ENCODE data around the gene MRPL43.

Gene MRPL43

GRCh38 chr10:100987685-100988049, 370 bp upstream of the MRPL43 start:
- no peak overlapping the region for H3K4ac ChIP-seq (ENCODE audit: low read depth in 1 of 2, low read length in 2 of 2)
- H3K79me1 ChIP-seq (replicated peaks; ENCODE audit: low read length, poor library complexity, severe bottlenecking): peaks cover 43% of the 10 kb centered on the region
- no peak overlapping the region for H2BK12ac ChIP-seq (ENCODE audit: low read length in 2 of 2)
- H2BK5ac ChIP-seq (ENCODE audit: low read depth, low read length, poor library complexity, severe bottlenecking): no peak overlapping the region
- no peak overlapping the region for H2AK5ac ChIP-seq (ENCODE audit: low read length, severe bottlenecking)
- peak overlapping the region; percentile 27 for H4K8ac ChIP-seq (ENCODE audit: low read length)
- H2BK120ac ChIP-seq (ENCODE audit: low read depth, low read length): no peak overlapping the region
- H3K18ac ChIP-seq (ENCODE audit: low read depth in 1 of 2, low read length in 2 of 2): peak overlapping the region in 1 of 2 experiments; percentile 7
- peak overlapping the region; percentile 90 for H3K9ac ChIP-seq (ENCODE audit: low read length)
- no peak overlapping the region for H3K27ac ChIP-seq (ENCODE audit: low read length, poor library complexity, severe bottlenecking)
- H3K9me3 ChIP-seq (ENCODE audit: control insufficient read depth, low read length): no peaks in the 10 kb centered on the region
- no peak for DNase-seq
- H3K4me2 ChIP-seq (ENCODE audit: low read length, poor library complexity, severe bottlenecking): peak overlapping the region; percentile 60
- no peak overlapping the region for H4K91ac ChIP-seq (ENCODE audit: low read length)
- H2AFZ ChIP-seq (ENCODE audit: low read depth, low read length): peak overlapping the region; percentile 51
- H3K14ac ChIP-seq (ENCODE audit: low read length in 2 of 2): no peak overlapping the region
- no peaks in the 10 kb centered on the region for H3K27me3 ChIP-seq (ENCODE audit: control insufficient read depth in 1 of 2, insufficient read depth in 1 of 2, low read length in 2 of 2)
- peaks cover 52 to 57% of the 10 kb centered on the region in 2 experiments for H3K36me3 ChIP-seq (ENCODE audit: control insufficient read depth in 1 of 2, insufficient read depth in 2 of 2, low read depth in 1 of 2, low read length in 2 of 2)
- WGBS: 2% methylated on average over 15 of the region's 15 CpGs
- H2BK15ac ChIP-seq (ENCODE audit: low read depth, poor library complexity, severe bottlenecking): no peak overlapping the region
- peak overlapping the region; percentile 92 to 94 for H3K4me3 ChIP-seq (ENCODE audit: insufficient read depth in 1 of 2, low read depth in 1 of 2, low read length in 2 of 2)
- H3K4me1 ChIP-seq (ENCODE audit: control insufficient read depth, insufficient read depth, low read depth, low read length): peaks cover 24% of the 10 kb centered on the region
- H3K23ac ChIP-seq (ENCODE audit: low read length in 2 of 2): no peak overlapping the region

DNA sequence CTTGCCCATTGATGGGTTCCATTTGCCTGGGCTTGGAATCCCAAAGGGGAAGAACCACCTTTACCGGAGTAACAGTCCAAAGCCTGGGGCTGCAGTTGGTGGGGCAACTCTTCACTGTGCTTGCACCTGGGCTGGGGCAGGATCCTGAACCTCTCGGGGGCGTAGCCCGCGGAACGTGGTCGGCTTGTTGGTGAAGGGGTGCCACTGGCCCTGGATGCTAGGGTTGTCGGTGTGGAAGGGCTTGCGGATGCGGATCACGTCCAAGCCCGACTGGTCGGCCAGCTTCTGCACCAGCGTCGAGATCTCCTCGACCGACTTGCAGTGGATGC, 710 bp downstream of the MRPL43 start:
- Histone ChIP-seq H3K23ac (ENCODE audit: low read length in 2 of 2) (peak overlapping the region in 1 of 2 experiments; percentile 51), H4K91ac (ENCODE audit: low read length) (peak overlapping the region; percentile 67), H3K4ac (ENCODE audit: low read depth in 1 of 2, low read length in 2 of 2) (no peak overlapping the region), H3K9ac (ENCODE audit: low read length) (peak overlapping the region; percentile 90), H3K9me3 (ENCODE audit: control insufficient read depth, low read length) (no peaks in the 10 kb centered on the region), H2AK5ac (ENCODE audit: low read length, severe bottlenecking) (no peak overlapping the region), H3K18ac (ENCODE audit: low read depth in 1 of 2, low read length in 2 of 2) (peak overlapping the region in 1 of 2 experiments; percentile 90), H3K4me3 (ENCODE audit: insufficient read depth in 1 of 2, low read depth in 1 of 2, low read length in 2 of 2) (peak overlapping the region; percentile 92 to 94), H3K4me1 (ENCODE audit: control insufficient read depth, insufficient read depth, low read depth, low read length) (peaks cover 24% of the 10 kb centered on the region), H3K27ac (ENCODE audit: low read length, poor library complexity, severe bottlenecking) (no peak overlapping the region), H2BK120ac (ENCODE audit: low read depth, low read length) (no peak overlapping the region), H2BK12ac (ENCODE audit: low read length in 2 of 2) (no peak overlapping the region), H2AFZ (ENCODE audit: low read depth, low read length) (peak overlapping the region; percentile 98), H4K8ac (ENCODE audit: low read length) (peak overlapping the region; percentile 95), H3K27me3 (ENCODE audit: control insufficient read depth in 1 of 2, insufficient read depth in 1 of 2, low read length in 2 of 2) (no peaks in the 10 kb centered on the region), H3K14ac (ENCODE audit: low read length in 2 of 2) (no peak overlapping the region), H2BK5ac (ENCODE audit: low read depth, low read length, poor library complexity, severe bottlenecking) (no peak overlapping the region), H3K79me1 (replicated peaks; ENCODE audit: low read length, poor library complexity, severe bottlenecking) (peaks cover 43% of the 10 kb centered on the region), H2BK15ac (ENCODE audit: low read depth, poor library complexity, severe bottlenecking) (no peak overlapping the region), H3K36me3 (ENCODE audit: control insufficient read depth in 1 of 2, insufficient read depth in 2 of 2, low read depth in 1 of 2, low read length in 2 of 2) (peaks cover 52 to 60% of the 10 kb centered on the region in 2 experiments), H3K4me2 (ENCODE audit: low read length, poor library complexity, severe bottlenecking) (peak overlapping the region; percentile 45)
- no peak for DNase-seq
- WGBS: 33% methylated on average over 17 of the region's 17 CpGs

DNA sequence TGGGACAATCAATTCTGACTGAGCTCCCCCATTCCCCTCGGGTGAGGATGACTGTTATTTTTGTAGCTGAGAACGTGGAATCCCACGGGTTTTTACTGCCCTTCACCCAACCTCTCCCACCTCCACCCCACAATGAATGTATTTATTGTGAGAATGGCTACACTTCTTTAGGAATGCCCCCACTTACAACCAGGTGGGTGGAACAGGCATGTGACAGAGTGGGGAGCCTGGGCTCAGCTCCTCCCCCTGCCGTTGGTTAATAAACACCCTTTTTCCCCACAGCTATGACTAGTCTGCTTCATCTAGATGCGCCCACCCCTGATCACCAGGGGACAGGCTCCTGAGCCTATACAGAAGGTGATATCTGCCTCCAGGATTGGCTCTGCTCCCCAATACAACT, 2.0 kb downstream of the MRPL43 start:
- H3K36me3 ChIP-seq (ENCODE audit: control insufficient read depth in 1 of 2, insufficient read depth in 2 of 2, low read depth in 1 of 2, low read length in 2 of 2): peaks cover 52 to 56% of the 10 kb centered on the region in 2 experiments
- H3K27ac ChIP-seq (ENCODE audit: low read length, poor library complexity, severe bottlenecking): no peak overlapping the region
- H3K4me2 ChIP-seq (ENCODE audit: low read length, poor library complexity, severe bottlenecking): no peak overlapping the region
- no peak overlapping the region for H3K14ac ChIP-seq (ENCODE audit: low read length in 2 of 2)
- H4K8ac ChIP-seq (ENCODE audit: low read length): no peak overlapping the region
- no peak overlapping the region for H3K4ac ChIP-seq (ENCODE audit: low read depth in 1 of 2, low read length in 2 of 2)
- WGBS: 91% methylated on average over 2 of the region's 5 CpGs
- no peak overlapping the region for H3K23ac ChIP-seq (ENCODE audit: low read length in 2 of 2)
- no peak overlapping the region for H2AK5ac ChIP-seq (ENCODE audit: low read length, severe bottlenecking)
- H2BK15ac ChIP-seq (ENCODE audit: low read depth, poor library complexity, severe bottlenecking): no peak overlapping the region
- no peak overlapping the region for H3K4me3 ChIP-seq (ENCODE audit: insufficient read depth in 1 of 2, low read depth in 1 of 2, low read length in 2 of 2)
- H2BK12ac ChIP-seq (ENCODE audit: low read length in 2 of 2): no peak overlapping the region
- peak overlapping the region; percentile 90 for H3K9ac ChIP-seq (ENCODE audit: low read length)
- no peak overlapping the region for H2AFZ ChIP-seq (ENCODE audit: low read depth, low read length)
- no peak for DNase-seq
- H3K18ac ChIP-seq (ENCODE audit: low read depth in 1 of 2, low read length in 2 of 2): no peak overlapping the region
- no peak overlapping the region for H2BK5ac ChIP-seq (ENCODE audit: low read depth, low read length, poor library complexity, severe bottlenecking)
- no peaks in the 10 kb centered on the region for H3K9me3 ChIP-seq (ENCODE audit: control insufficient read depth, low read length)
- H3K27me3 ChIP-seq (ENCODE audit: control insufficient read depth in 1 of 2, insufficient read depth in 1 of 2, low read length in 2 of 2): no peaks in the 10 kb centered on the region
- H3K79me1 ChIP-seq (replicated peaks; ENCODE audit: low read length, poor library complexity, severe bottlenecking): peaks cover 39% of the 10 kb centered on the region
- H4K91ac ChIP-seq (ENCODE audit: low read length): no peak overlapping the region
- H3K4me1 ChIP-seq (ENCODE audit: control insufficient read depth, insufficient read depth, low read depth, low read length): peaks cover 24% of the 10 kb centered on the region
- H2BK120ac ChIP-seq (ENCODE audit: low read depth, low read length): no peak overlapping the region

DNA sequence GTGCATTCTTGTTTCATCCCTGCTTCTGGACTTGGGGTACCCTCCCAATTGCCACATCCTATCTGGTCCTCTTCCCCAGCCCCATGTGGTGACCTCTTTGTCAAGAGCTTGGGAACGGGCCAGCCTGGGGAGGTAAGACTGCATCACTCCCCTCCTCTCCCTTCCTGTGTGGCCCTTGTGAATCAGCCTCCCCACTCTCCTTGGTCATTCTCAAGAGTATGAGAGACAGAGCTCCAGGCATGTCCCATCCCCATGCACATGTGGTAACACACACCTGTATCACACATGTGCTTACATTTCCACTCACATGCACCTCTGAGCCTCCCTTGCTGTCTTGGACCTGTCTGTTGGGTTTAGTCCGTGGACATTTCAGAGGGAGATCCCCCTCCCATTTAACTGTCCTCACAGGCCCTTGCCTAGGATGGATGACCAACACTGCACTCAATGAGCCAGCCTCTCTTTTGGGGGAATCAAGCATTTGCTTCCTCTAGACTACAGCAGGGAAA, 2.6 kb downstream of the MRPL43 start:
- H4K91ac ChIP-seq (ENCODE audit: low read length): no peak overlapping the region
- H3K4me2 ChIP-seq (ENCODE audit: low read length, poor library complexity, severe bottlenecking): no peak overlapping the region
- no peaks in the 10 kb centered on the region for H3K27me3 ChIP-seq (ENCODE audit: control insufficient read depth in 1 of 2, insufficient read depth in 1 of 2, low read length in 2 of 2)
- H4K8ac ChIP-seq (ENCODE audit: low read length): no peak overlapping the region
- H3K9ac ChIP-seq (ENCODE audit: low read length): no peak overlapping the region
- H3K79me1 ChIP-seq (replicated peaks; ENCODE audit: low read length, poor library complexity, severe bottlenecking): peaks cover 37% of the 10 kb centered on the region
- H3K23ac ChIP-seq (ENCODE audit: low read length in 2 of 2): no peak overlapping the region
- no peaks in the 10 kb centered on the region for H3K9me3 ChIP-seq (ENCODE audit: control insufficient read depth, low read length)
- no peak overlapping the region for H3K4me3 ChIP-seq (ENCODE audit: insufficient read depth in 1 of 2, low read depth in 1 of 2, low read length in 2 of 2)
- H2AFZ ChIP-seq (ENCODE audit: low read depth, low read length): no peak overlapping the region
- H3K36me3 ChIP-seq (ENCODE audit: control insufficient read depth in 1 of 2, insufficient read depth in 2 of 2, low read depth in 1 of 2, low read length in 2 of 2): peaks cover 52 to 57% of the 10 kb centered on the region in 2 experiments
- DNase-seq: no peak
- H2BK120ac ChIP-seq (ENCODE audit: low read depth, low read length): no peak overlapping the region
- no peak overlapping the region for H2BK5ac ChIP-seq (ENCODE audit: low read depth, low read length, poor library complexity, severe bottlenecking)
- H2BK12ac ChIP-seq (ENCODE audit: low read length in 2 of 2): no peak overlapping the region
- no peak overlapping the region for H3K27ac ChIP-seq (ENCODE audit: low read length, poor library complexity, severe bottlenecking)
- H3K18ac ChIP-seq (ENCODE audit: low read depth in 1 of 2, low read length in 2 of 2): no peak overlapping the region
- no peak overlapping the region for H2AK5ac ChIP-seq (ENCODE audit: low read length, severe bottlenecking)
- no peak overlapping the region for H3K14ac ChIP-seq (ENCODE audit: low read length in 2 of 2)
- no peak overlapping the region for H3K4ac ChIP-seq (ENCODE audit: low read depth in 1 of 2, low read length in 2 of 2)
- H3K4me1 ChIP-seq (ENCODE audit: control insufficient read depth, insufficient read depth, low read depth, low read length): peaks cover 24% of the 10 kb centered on the region
- no peak overlapping the region for H2BK15ac ChIP-seq (ENCODE audit: low read depth, poor library complexity, severe bottlenecking)
- 97% methylated on average over 2 of the region's 2 CpGs for WGBS
